ENCODE results near the gene TCF20.

TCF20 gene

GRCh38 chr22:42261296-42261695 is 9.2 kb downstream of the TCF20 start:
- no peak for DNase-seq (ENCODE audit: low read depth in 2 of 2)

- DNase-seq (ENCODE audit: low read depth in 2 of 2), result no peak
These were observed 12.3 kb downstream of the TCF20 start for GRCh38 chr22:42258126-42258525.

GRCh38 chr22:42257386-42257785 is 13.1 kb downstream of the TCF20 start:
- DNase-seq (ENCODE audit: low read depth in 2 of 2), result no peak

GRCh38 chr22:42256930-42257329 is 13.5 kb downstream of the TCF20 start:
- DNase-seq (ENCODE audit: low read depth in 2 of 2), result no peak

- DNase-seq (ENCODE audit: low read depth in 2 of 2), result no peak
These were observed 14.2 kb downstream of the TCF20 start for GRCh38 chr22:42256220-42256619.

- no peak for DNase-seq (ENCODE audit: low read depth in 2 of 2)
These were observed 20.6 kb downstream of the TCF20 start for GRCh38 chr22:42249831-42250230.

GRCh38 chr22:42248995-42249394 is 21.5 kb downstream of the TCF20 start:
- no peak for DNase-seq (ENCODE audit: low read depth in 2 of 2)

- no peak for DNase-seq (ENCODE audit: low read depth in 2 of 2)
These were observed 22.9 kb downstream of the TCF20 start for GRCh38 chr22:42247596-42247995.

GRCh38 chr22:42243802-42244060 is 26.7 kb downstream of the TCF20 start:
- no peak for DNase-seq (ENCODE audit: low read depth in 2 of 2)

GRCh38 chr22:42236848-42237247 is 33.6 kb downstream of the TCF20 start:
- no peak for DNase-seq (ENCODE audit: low read depth in 2 of 2)

- DNase-seq (ENCODE audit: low read depth in 2 of 2), result no peak
These were observed 34.2 kb downstream of the TCF20 start for GRCh38 chr22:42236268-42236667.

- DNase-seq (ENCODE audit: low read depth in 2 of 2), result no peak
These were observed 36.6 kb downstream of the TCF20 start for GRCh38 chr22:42233879-42234278.

- DNase-seq (ENCODE audit: low read depth in 2 of 2), result no peak
These were observed 38.5 kb downstream of the TCF20 start for GRCh38 chr22:42231929-42232328.

- no peak for DNase-seq (ENCODE audit: low read depth in 2 of 2)
These were observed 40.9 kb downstream of the TCF20 start for GRCh38 chr22:42229455-42230149.

GRCh38 chr22:42228483-42228882 is 42.0 kb downstream of the TCF20 start:
- no peak for DNase-seq (ENCODE audit: low read depth in 2 of 2)

GRCh38 chr22:42227435-42227834 is 43.0 kb downstream of the TCF20 start:
- DNase-seq (ENCODE audit: low read depth in 2 of 2), result no peak

- DNase-seq (ENCODE audit: low read depth in 2 of 2), result no peak
These were observed 44.6 kb downstream of the TCF20 start for GRCh38 chr22:42225841-42226240.

GRCh38 chr22:42222140-42222539 is 48.3 kb downstream of the TCF20 start:
- DNase-seq (ENCODE audit: low read depth in 2 of 2), result no peak

Measured in stimulated activated CD8-positive, alpha-beta memory T cell treated with anti-CD3 and anti-CD28 coated beads, Interleukin-2, amount 100 ng/mL, for 48 hours (primary cell).